ENCODE results near the gene CLCNKB. TPM values are rescaled to one million over a fixed set of nuclear protein-coding genes. Genes with fewer than 3 reads are reported as not detected.
"Not testable (repeated sequence)": the region's sequence is repeated elsewhere in the genome, so short reads cannot be mapped to it uniquely, and the experiment has no call there.

The CLCNKB gene
- total and polyA plus RNA-seq, 2 of the 4 experiments (the other 2 are of a cell fraction): 0.09 TPM; not detected in 1

DNA sequence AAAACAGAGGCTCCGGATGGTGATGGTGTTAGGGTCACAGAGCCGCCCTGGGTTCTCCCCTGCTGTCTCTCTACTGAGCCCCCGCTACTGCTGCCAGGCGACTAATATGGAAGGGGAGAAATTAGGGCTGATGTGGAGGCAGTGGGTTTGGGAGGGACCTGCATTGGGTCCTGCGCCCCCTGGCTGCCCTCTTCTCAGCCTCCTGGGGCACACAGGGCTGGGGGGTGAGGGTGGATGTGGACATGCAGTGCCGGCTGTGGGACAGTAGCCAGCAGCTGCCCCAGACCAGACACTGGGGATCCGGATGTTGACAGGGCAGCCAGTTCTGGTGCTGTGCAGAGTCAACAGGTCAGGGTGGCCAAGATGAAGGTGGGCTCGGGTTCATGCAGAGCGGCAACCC is 1.5 kb upstream of the CLCNKB start:
- in situ Hi-C loops (cut with MboI; ENCODE audit: low sequenced_read_pairs) (no loop called here), intact Hi-C loops (cut with micrococcal nuclease) (no loop called here)

DNA sequence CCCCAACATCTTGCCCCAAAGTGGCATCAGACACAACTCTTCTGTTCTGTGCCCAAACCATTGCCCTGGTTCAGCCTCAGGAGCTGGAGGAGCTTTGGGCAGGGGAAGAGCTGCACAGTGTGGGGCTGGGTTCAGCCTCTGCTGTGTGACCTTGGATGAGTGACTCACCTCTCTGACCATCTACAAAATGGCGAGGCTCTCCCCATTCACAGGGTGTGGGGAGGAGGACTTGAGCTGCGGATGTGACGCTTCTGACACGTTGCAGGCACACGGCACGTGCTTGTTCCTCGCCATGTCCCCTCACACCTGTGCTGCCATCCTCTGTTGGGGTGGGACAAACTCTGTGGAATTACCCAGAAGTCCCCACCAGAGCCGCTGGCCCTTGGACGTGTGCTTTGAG is 928 bp upstream of the CLCNKB start:
- H2AFZ ChIP-seq (replicated peaks; ENCODE audit: low read length, poor library complexity); dilution Hi-C loops (cut with HindIII; ENCODE audit: low sequenced_read_pairs, unreplicated experiment); H3K4me2 ChIP-seq (ENCODE audit: low read depth, low read length); intact Hi-C loops (cut with micrococcal nuclease); H3K14ac ChIP-seq (replicated peaks; ENCODE audit: low read depth, low read length); H2BK20ac ChIP-seq (ENCODE audit: low read depth, low read length); H3K4ac ChIP-seq (ENCODE audit: low read depth, low read length); H4K5ac ChIP-seq (ENCODE audit: low read depth, low read length); H3K23ac ChIP-seq (ENCODE audit: low read depth, low read length); CTCF ChIA-PET; H4K20me1 ChIP-seq (ENCODE audit: insufficient read depth, low read length); H3K56ac ChIP-seq (ENCODE audit: extremely low read depth, insufficient read depth, low read length); H2BK120ac ChIP-seq (ENCODE audit: low read depth, low read length); H3K9me1 ChIP-seq (ENCODE audit: insufficient read depth, low read length); H3K79me1 ChIP-seq (ENCODE audit: low read depth in 1 of 2, low read length in 2 of 2); H3K27ac ChIP-seq (ENCODE audit: insufficient read depth, low read length); H2BK5ac ChIP-seq (ENCODE audit: low read depth, low read length, poor library complexity, severe bottlenecking); H3K18ac ChIP-seq (ENCODE audit: low read depth, low read length); in situ Hi-C loops (cut with MboI; ENCODE audit: low sequenced_read_pairs); H2AK5ac ChIP-seq (ENCODE audit: low read depth, low read length); H4K8ac ChIP-seq (ENCODE audit: low read depth in 2 of 2, low read length in 2 of 2); H4K91ac ChIP-seq (ENCODE audit: insufficient read depth, low read depth, low read length); H2BK15ac ChIP-seq (ENCODE audit: low read depth, low read length); H3K4me1 ChIP-seq (ENCODE audit: control insufficient read depth, insufficient read depth, low read length); H3K9me3 ChIP-seq (ENCODE audit: control insufficient read depth, insufficient read depth, low read length); POLR2A ChIA-PET (ENCODE audit: unreplicated experiment); DNase-seq; H3K4me3 ChIP-seq (ENCODE audit: insufficient read depth, low read depth, low read length); H2AK9ac ChIP-seq (replicated peaks; ENCODE audit: low read depth, low read length, poor library complexity); H3K9ac ChIP-seq (ENCODE audit: low read depth, low read length); BruUV-seq (replicated peaks); H3K36me3 ChIP-seq (ENCODE audit: control insufficient read depth, insufficient read depth, low read length): not testable (repeated sequence)
- peak; percentile 53 for ATAC-seq (ENCODE audit: low read depth)
- no CpG with 5 or more reads among the region's 9 CpGs for WGBS, 2 experiments (ENCODE audit: extremely low coverage in 2 of 2, insufficient read length in 1 of 2)
- peaks cover 40% of the 10 kb centered on the region for H3K27me3 ChIP-seq (ENCODE audit: control insufficient read depth, insufficient read depth, low read length)

More for the DNA sequence above, 1.5 kb upstream of the CLCNKB start:
- H3K36me3 ChIP-seq (ENCODE audit: control insufficient read depth, insufficient read depth, low read length): no peaks in the 10 kb centered on the region
- H2BK5ac ChIP-seq (ENCODE audit: low read depth, low read length, poor library complexity, severe bottlenecking): no peak overlapping the region
- no TSS peak for BruUV-seq (replicated peaks)
- H3K9me1 ChIP-seq (ENCODE audit: insufficient read depth, low read length): no peaks in the 10 kb centered on the region
- no peak overlapping the region for H3K4me3 ChIP-seq (ENCODE audit: insufficient read depth, low read depth, low read length)
- H2AK9ac ChIP-seq (replicated peaks; ENCODE audit: low read depth, low read length, poor library complexity): no peak overlapping the region
- no peak overlapping the region for H3K4ac ChIP-seq (ENCODE audit: low read depth, low read length)
- H3K56ac ChIP-seq (ENCODE audit: extremely low read depth, insufficient read depth, low read length): no peak overlapping the region
- no peaks in the 10 kb centered on the region for H3K4me1 ChIP-seq (ENCODE audit: control insufficient read depth, insufficient read depth, low read length)
- H3K27me3 ChIP-seq (ENCODE audit: control insufficient read depth, insufficient read depth, low read length): peaks cover 43% of the 10 kb centered on the region
- POLR2A ChIA-PET (ENCODE audit: unreplicated experiment): no interaction called here
- H3K4me2 ChIP-seq (ENCODE audit: low read depth, low read length): no peak overlapping the region
- peak overlapping the region; percentile 43 for H2AFZ ChIP-seq (replicated peaks; ENCODE audit: low read length, poor library complexity)
- no peaks in the 10 kb centered on the region for H3K9me3 ChIP-seq (ENCODE audit: control insufficient read depth, insufficient read depth, low read length)
- H3K27ac ChIP-seq (ENCODE audit: insufficient read depth, low read length): no peak overlapping the region
- no peak overlapping the region for H3K23ac ChIP-seq (ENCODE audit: low read depth, low read length)
- H4K8ac ChIP-seq (ENCODE audit: low read depth in 2 of 2, low read length in 2 of 2): no peak overlapping the region
- no peak for TF ChIP-seq RCOR1 (IDR thresholded peaks at IDR 0.05; ENCODE audit: insufficient replicate concordance, low read length)
- TF ChIP-seq RFX5 (IDR thresholded peaks at IDR 0.05; ENCODE audit: low read depth, low read length): no peak
- no peak for TF ChIP-seq MAZ (IDR thresholded peaks at IDR 0.05; ENCODE audit: borderline replicate concordance, low read depth, low read length)
- TF ChIP-seq MXI1 (IDR thresholded peaks at IDR 0.05; ENCODE audit: borderline replicate concordance, low read depth, low read length): no peak
- no peak for TF ChIP-seq BHLHE40 (IDR thresholded peaks at IDR 0.05; ENCODE audit: low read depth, low read length)
- no peaks in the 10 kb centered on the region for H3K79me1 ChIP-seq (ENCODE audit: low read depth in 1 of 2, low read length in 2 of 2)
- no peak overlapping the region for H3K18ac ChIP-seq (ENCODE audit: low read depth, low read length)
- no peak for ATAC-seq (ENCODE audit: low read depth)
- no peak overlapping the region for H3K9ac ChIP-seq (ENCODE audit: low read depth, low read length)
- H4K91ac ChIP-seq (ENCODE audit: insufficient read depth, low read depth, low read length): no peak overlapping the region
- dilution Hi-C loops (cut with HindIII; ENCODE audit: low sequenced_read_pairs, unreplicated experiment): no loop called here
- H2BK20ac ChIP-seq (ENCODE audit: low read depth, low read length): no peak overlapping the region
- no peak overlapping the region for H2AK5ac ChIP-seq (ENCODE audit: low read depth, low read length)
- H2BK120ac ChIP-seq (ENCODE audit: low read depth, low read length): no peak overlapping the region
- CTCF ChIA-PET: no interaction called here
- no peak overlapping the region for H3K14ac ChIP-seq (replicated peaks; ENCODE audit: low read depth, low read length)
- DNase-seq: no peak
- no peaks in the 10 kb centered on the region for H4K20me1 ChIP-seq (ENCODE audit: insufficient read depth, low read length)
- H2BK15ac ChIP-seq (ENCODE audit: low read depth, low read length): no peak overlapping the region
- H4K5ac ChIP-seq (ENCODE audit: low read depth, low read length): no peak overlapping the region
- WGBS, 2 experiments (ENCODE audit: extremely low coverage in 2 of 2, insufficient read length in 1 of 2): no CpG with 5 or more reads among the region's 9 CpGs
